PC-9 (cell line): ENCODE measurements around the gene VEPH1. TPM values are rescaled to one million over a fixed set of nuclear protein-coding genes. Genes with fewer than 3 reads are reported as not detected.

Experiments
- BruUV-seq: library from RNA; stranded (reverse); fragments of 400-500 nt; replicated peaks from 2 replicates; lab custom pipeline; 2021; lab: Mats Ljungman, UMichigan
- CTCF ChIA-PET: fragments of 300-600 bp; sonication (Branson Sonifier 250); formaldehyde crosslinking; loops from one replicate; lab custom pipeline; 2022; ENCODE audit warnings: antibody characterized with exemption; lab: Charles Lee
- POLR2A ChIA-PET: fragments of 300-600 bp; sonication (Branson Sonifier 250); formaldehyde crosslinking; loops from one replicate; lab custom pipeline; 2022; ENCODE audit warnings: antibody characterized with exemption; ENCODE audit not compliant: unreplicated experiment; lab: Charles Lee
- DNase-seq, 2 experiments: peaks; one replicate each; pipeline versions ENCODE4 v3.0.0 to v3.0.0-alpha.2; 2015 to 2022; ENCODE audit warnings: mixed read lengths in 1 of 2
- H2AFZ ChIP-seq: fragments of 200-600 bp; sonication (generic); 2 replicates; pipeline ENCODE4 v1.8.1; 2017; ENCODE audit warnings: antibody characterized with exemption
- H3F3A ChIP-seq: fragments of 200-600 bp; sonication (generic); 2 replicates; pipeline ENCODE4 v1.8.1; 2017; ENCODE audit warnings: antibody characterized with exemption, mild to moderate bottlenecking, low read depth; ENCODE audit not compliant: insufficient read depth
- H3K27ac ChIP-seq: fragments of 200-600 bp; sonication (generic); 2 replicates; pipeline ENCODE4 v1.6.1; 2016; ENCODE audit warnings: mixed run types
- H3K27me3 ChIP-seq: fragments of 200-600 bp; sonication (generic); 2 replicates; pipeline ENCODE4 v1.6.1; 2016; ENCODE audit warnings: low read depth, mixed run types; ENCODE audit not compliant: insufficient read depth
- H3K36me3 ChIP-seq: fragments of 200-600 bp; sonication (generic); 2 replicates; pipeline ENCODE4 v1.6.1; 2016; ENCODE audit warnings: low read depth, mixed run types
- H3K4me1 ChIP-seq: fragments of 200-600 bp; sonication (generic); replicated peaks from 2 replicates; pipeline ENCODE4 v1.6.1; 2016; ENCODE audit warnings: mixed run types; ENCODE audit not compliant: insufficient read depth
- H3K4me2 ChIP-seq: fragments of 200-600 bp; sonication (generic); 2 replicates; pipeline ENCODE4 v1.6.1; 2017; ENCODE audit warnings: mixed run types
- H3K4me3 ChIP-seq: fragments of 200-600 bp; sonication (generic); 2 replicates; pipeline ENCODE4 v1.6.1; 2016; ENCODE audit warnings: mixed run types
- H3K79me2 ChIP-seq: fragments of 200-600 bp; sonication (generic); 2 replicates; pipeline ENCODE4 v1.6.1; 2017; ENCODE audit warnings: low read depth, mixed run types
- H3K9me2 ChIP-seq: fragments of 200-600 bp; sonication (generic); 2 replicates; pipeline ENCODE4 v1.8.1; 2017; ENCODE audit warnings: mild to moderate bottlenecking; ENCODE audit not compliant: insufficient read depth
- H3K9me3 ChIP-seq: fragments of 200-600 bp; sonication (generic); 2 replicates; pipeline ENCODE4 v1.8.1; 2016; ENCODE audit warnings: low read depth; ENCODE audit not compliant: insufficient read depth
- H4K20me1 ChIP-seq: fragments of 200-600 bp; sonication (generic); 2 replicates; pipeline ENCODE4 v1.8.1; 2017; ENCODE audit not compliant: insufficient read depth
- CTCF ChIP-seq: fragments of 200-600 bp; sonication (generic); conservative IDR thresholded peaks from 2 replicates; pipeline ENCODE4 v1.6.1; 2017; ENCODE audit warnings: mixed run types, antibody characterized with exemption, mild to moderate bottlenecking, moderate library complexity
- EZH2 ChIP-seq: fragments of 200-600 bp; sonication (generic); IDR thresholded peaks from 2 replicates; pipeline ENCODE4 v1.8.0; 2017; ENCODE audit warnings: antibody characterized with exemption, low read depth
- intact Hi-C: fragments of 100-400 bp; cut with micrococcal nuclease; formaldehyde crosslinking; loops from one replicate; pipeline ENCODE4 v1.10.0; 2022; ENCODE audit not compliant: unreplicated experiment
- total RNA-seq: library from RNA; stranded (reverse); gene quantifications from 2 replicates; pipeline ENCODE4 v1.2.3, GENCODE V29; 2021

Gene VEPH1
- total RNA-seq, 1 experiment from 2014 or later: 4.0 TPM

GRCh38 chr3:157284688-157285087 lies 218.5 kb downstream of the VEPH1 start:
- TF ChIP-seq EZH2: no peak
- no peak for TF ChIP-seq CTCF
- POLR2A ChIA-PET: no interaction called here
- Histone ChIP-seq H3K27ac (no peak overlapping the region), H3K4me3 (no peak overlapping the region), H3K27me3 (no peaks in the 10 kb centered on the region), H3K9me3 (no peaks in the 10 kb centered on the region), H2AFZ (no peak overlapping the region), H3K4me2 (no peak overlapping the region), H3F3A (no peaks in the 10 kb centered on the region), H4K20me1 (no peaks in the 10 kb centered on the region), H3K9me2 (no peaks in the 10 kb centered on the region), H3K4me1 (no peaks in the 10 kb centered on the region), H3K79me2 (no peaks in the 10 kb centered on the region), H3K36me3 (no peaks in the 10 kb centered on the region)
- DNase-seq: no peak
- CTCF ChIA-PET: no interaction called here
- no TSS peak for BruUV-seq
- intact Hi-C loops: no loop called here

GRCh38 chr3:157282261-157283191 lies 220.7 kb downstream of the VEPH1 start:
- Histone ChIP-seq H3K79me2 (no peaks in the 10 kb centered on the region), H3K27me3 (no peaks in the 10 kb centered on the region), H4K20me1 (no peaks in the 10 kb centered on the region), H3K4me2 (no peak overlapping the region), H3K36me3 (no peaks in the 10 kb centered on the region), H3K9me2 (no peaks in the 10 kb centered on the region), H3K4me1 (no peaks in the 10 kb centered on the region), H3K27ac (no peak overlapping the region), H3K4me3 (no peak overlapping the region), H3K9me3 (no peaks in the 10 kb centered on the region), H2AFZ (no peak overlapping the region; the same call in 1 of the 2 replicates), H3F3A (no peaks in the 10 kb centered on the region)
- intact Hi-C loops: no loop called here
- no TSS peak for BruUV-seq
- TF ChIP-seq EZH2 (no peak), CTCF (no peak)
- POLR2A ChIA-PET: no interaction called here
- CTCF ChIA-PET: no interaction called here
- peak in 1 of 2 experiments; percentile 77 for DNase-seq

- Histone ChIP-seq H3K27me3 (no peaks in the 10 kb centered on the region), H3K4me2 (no peak overlapping the region), H3K9me2 (no peaks in the 10 kb centered on the region), H3K9me3 (no peaks in the 10 kb centered on the region), H3F3A (no peaks in the 10 kb centered on the region), H4K20me1 (no peaks in the 10 kb centered on the region), H3K27ac (no peak overlapping the region), H3K79me2 (no peaks in the 10 kb centered on the region), H3K36me3 (no peaks in the 10 kb centered on the region), H3K4me3 (no peak overlapping the region), H3K4me1 (no peaks in the 10 kb centered on the region), H2AFZ (no peak overlapping the region)
- POLR2A ChIA-PET: no interaction called here
- intact Hi-C loops: loop anchor here (2.0 kb wide), 1 partner anchor 32 kb away; no protein-coding TSS in a partner anchor
- DNase-seq: no peak
- CTCF ChIA-PET: no interaction called here
- no TSS peak for BruUV-seq
- no peak for TF ChIP-seq CTCF
- TF ChIP-seq EZH2: no peak
Observed at GRCh38 chr3:157280786-157281185, 222.4 kb downstream of the VEPH1 start.
